ENCODE results near the gene PHKG2.
"Not testable (repeated sequence)": the region's sequence is repeated elsewhere in the genome, so short reads cannot be mapped to it uniquely, and the experiment has no call there.

PHKG2 gene

GRCh38 chr16:30747799-30748633, at the start of gene PHKG2:
PHKG2 (plus strand) TSS chr16:30748425; CDS start chr16:30748821, 396 bp downstream.
- DNase-seq = peak; percentile 93

GRCh38 chr16:30698816-30699614, 49.2 kb upstream of the PHKG2 start, which contains the start of gene SRCAP:
SRCAP (plus strand) TSS chr16:30699171; CDS start chr16:30700825, 1,654 bp downstream.
- peak; percentile 45 for DNase-seq

GRCh38 chr16:30699615-30700099, 48.6 kb upstream of the PHKG2 start:
- DNase-seq = no peak

GRCh38 chr16:30700491-30700890, 47.7 kb upstream of the PHKG2 start:
- DNase-seq = no peak

- DNase-seq = no peak
These were observed 47.3 kb upstream of the PHKG2 start for GRCh38 chr16:30700971-30701370.

- DNase-seq = not testable (repeated sequence)
These were observed 45.2 kb upstream of the PHKG2 start for GRCh38 chr16:30703071-30703470.

- DNase-seq = no peak
These were observed 44.3 kb upstream of the PHKG2 start for GRCh38 chr16:30703971-30704370.

GRCh38 chr16:30706046-30706445, 42.2 kb upstream of the PHKG2 start:
- DNase-seq = no peak

GRCh38 chr16:30710971-30711370, 37.3 kb upstream of the PHKG2 start:
- DNase-seq = no peak

GRCh38 chr16:30711712-30712111, 36.5 kb upstream of the PHKG2 start:
- no peak for DNase-seq

GRCh38 chr16:30715750-30716445, 32.3 kb upstream of the PHKG2 start:
- DNase-seq = no peak

- no peak for DNase-seq
These were observed 28.1 kb upstream of the PHKG2 start for GRCh38 chr16:30720086-30720485.

GRCh38 chr16:30720694-30721093, 27.5 kb upstream of the PHKG2 start:
- no peak for DNase-seq

- no peak for DNase-seq
These were observed 27.1 kb upstream of the PHKG2 start for GRCh38 chr16:30721167-30721566.

- DNase-seq = no peak
These were observed 26.6 kb upstream of the PHKG2 start for GRCh38 chr16:30721606-30722005.

GRCh38 chr16:30722443-30722842, 25.8 kb upstream of the PHKG2 start:
- DNase-seq = no peak

- DNase-seq = no peak
These were observed 25.3 kb upstream of the PHKG2 start for GRCh38 chr16:30722916-30723315.

- DNase-seq = no peak
These were observed 24.4 kb upstream of the PHKG2 start for GRCh38 chr16:30723725-30724355.

GRCh38 chr16:30724641-30725417, 23.4 kb upstream of the PHKG2 start:
- no peak for DNase-seq

GRCh38 chr16:30725418-30725792, 22.8 kb upstream of the PHKG2 start:
- DNase-seq = no peak

- no peak for DNase-seq
These were observed 19.9 kb upstream of the PHKG2 start for GRCh38 chr16:30728321-30728720.
